ENCODE results near the gene MYO9A.

Gene MYO9A

GRCh38 chr15:71937650-71938311 is 180.2 kb downstream of the MYO9A start:
- Mint-ChIP-seq H3K27ac (no peak overlapping the region), H3K4me1 (peaks cover 6% of the 10 kb centered on the region), H3K9me3 (peaks cover 5% of the 10 kb centered on the region), H3K27me3 (no peaks in the 10 kb centered on the region), H3K4me3 (no peak overlapping the region), H3K36me3 (peaks cover 50% of the 10 kb centered on the region)
- no peak for ATAC-seq

- Mint-ChIP-seq H3K27me3 (no peaks in the 10 kb centered on the region), H3K36me3 (peaks cover 74% of the 10 kb centered on the region), H3K27ac (no peak overlapping the region), H3K9me3 (peaks cover 16% of the 10 kb centered on the region), H3K4me1 (peaks cover 6% of the 10 kb centered on the region), H3K4me3 (no peak overlapping the region)
- ATAC-seq, result no peak
Measured at GRCh38 chr15:71934446-71934845, 183.5 kb downstream of the MYO9A start.

DNA sequence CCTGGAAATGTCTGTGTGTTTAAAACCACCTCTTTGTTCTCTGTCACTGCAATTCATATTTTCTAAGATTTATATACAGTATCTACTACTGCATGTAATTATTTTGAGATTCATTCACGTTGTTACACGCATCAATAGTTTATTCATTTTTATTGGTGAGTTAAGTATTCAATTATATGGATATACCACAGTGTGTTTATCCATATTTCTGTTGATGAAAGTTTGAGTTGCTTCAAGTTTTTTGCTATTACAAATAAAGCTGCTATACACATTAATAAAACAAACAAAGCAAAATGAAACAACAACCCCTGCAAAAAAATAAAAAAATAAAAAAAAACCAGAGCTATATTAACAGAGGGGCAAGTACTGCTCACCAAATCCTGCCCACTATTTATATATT is 185.3 kb downstream of the MYO9A start:
- peaks cover 71% of the 10 kb centered on the region for H3K36me3 Mint-ChIP-seq
- peaks cover 16% of the 10 kb centered on the region for H3K9me3 Mint-ChIP-seq
- no peak overlapping the region for H3K4me3 Mint-ChIP-seq
- H3K27ac Mint-ChIP-seq, result no peak overlapping the region
- no peaks in the 10 kb centered on the region for H3K27me3 Mint-ChIP-seq
- ATAC-seq, result no peak
- peaks cover 6% of the 10 kb centered on the region for H3K4me1 Mint-ChIP-seq

GRCh38 chr15:71931261-71931660 is 186.7 kb downstream of the MYO9A start:
- Mint-ChIP-seq H3K4me3 (no peak overlapping the region), H3K27ac (no peak overlapping the region), H3K27me3 (no peaks in the 10 kb centered on the region), H3K9me3 (peaks cover 14% of the 10 kb centered on the region), H3K36me3 (peaks cover 58% of the 10 kb centered on the region), H3K4me1 (no peaks in the 10 kb centered on the region)
- no peak for ATAC-seq

DNA sequence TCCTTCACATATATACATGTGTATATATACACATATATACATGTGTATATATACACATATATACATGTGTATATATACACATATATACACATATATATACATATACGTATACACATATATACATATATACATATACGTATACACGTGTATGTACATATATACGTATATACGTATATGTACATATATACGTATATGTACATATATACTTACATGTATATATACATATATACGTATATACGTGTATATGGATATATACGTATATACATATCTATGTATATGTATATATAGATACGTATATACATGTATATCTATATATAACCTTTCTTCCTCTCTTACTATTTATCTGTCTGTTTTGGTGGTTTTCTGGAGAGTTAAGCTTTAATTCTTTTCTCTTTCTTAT is 192.8 kb downstream of the MYO9A start:
- no peak for ATAC-seq
- Mint-ChIP-seq H3K27me3 (no peaks in the 10 kb centered on the region), H3K4me1 (no peaks in the 10 kb centered on the region), H3K36me3 (peaks cover 13% of the 10 kb centered on the region), H3K4me3 (no peak overlapping the region), H3K9me3 (peaks cover 3% of the 10 kb centered on the region), H3K27ac (no peak overlapping the region)

DNA sequence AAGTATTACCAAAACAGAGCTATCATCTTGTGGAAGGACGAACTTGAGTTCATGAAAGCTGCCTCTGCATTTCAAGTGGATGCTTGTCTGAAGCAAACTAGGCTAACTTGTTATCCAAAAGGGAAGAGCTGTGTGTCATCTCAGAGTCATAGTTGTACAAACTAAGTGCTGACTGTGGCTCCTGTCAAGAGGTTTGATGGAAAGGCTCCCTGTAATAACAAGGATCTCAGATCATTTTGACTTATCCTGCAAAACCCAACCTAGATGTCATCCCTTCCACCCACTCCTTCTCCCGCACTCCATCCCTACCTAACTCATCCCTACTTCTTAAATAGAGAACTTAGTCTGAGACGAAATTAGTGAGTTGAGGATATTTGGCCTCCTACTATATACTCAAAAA is 196.8 kb downstream of the MYO9A start:
- H3K4me1 Mint-ChIP-seq, result no peaks in the 10 kb centered on the region
- H3K4me3 Mint-ChIP-seq, result no peak overlapping the region

GRCh38 chr15:71920573-71920972 is 197.4 kb downstream of the MYO9A start:
- Mint-ChIP-seq H3K4me1 (no peaks in the 10 kb centered on the region), H3K27me3 (no peaks in the 10 kb centered on the region), H3K27ac (no peak overlapping the region), H3K36me3 (peaks cover 23% of the 10 kb centered on the region), H3K4me3 (no peak overlapping the region), H3K9me3 (no peaks in the 10 kb centered on the region)
- no peak for ATAC-seq

More for the DNA sequence above, 196.8 kb downstream of the MYO9A start:
- no peak overlapping the region for H3K27ac Mint-ChIP-seq
- H3K27me3 Mint-ChIP-seq, result no peaks in the 10 kb centered on the region
- no peak for ATAC-seq
- H3K36me3 Mint-ChIP-seq, result peaks cover 19% of the 10 kb centered on the region
- no peaks in the 10 kb centered on the region for H3K9me3 Mint-ChIP-seq

DNA sequence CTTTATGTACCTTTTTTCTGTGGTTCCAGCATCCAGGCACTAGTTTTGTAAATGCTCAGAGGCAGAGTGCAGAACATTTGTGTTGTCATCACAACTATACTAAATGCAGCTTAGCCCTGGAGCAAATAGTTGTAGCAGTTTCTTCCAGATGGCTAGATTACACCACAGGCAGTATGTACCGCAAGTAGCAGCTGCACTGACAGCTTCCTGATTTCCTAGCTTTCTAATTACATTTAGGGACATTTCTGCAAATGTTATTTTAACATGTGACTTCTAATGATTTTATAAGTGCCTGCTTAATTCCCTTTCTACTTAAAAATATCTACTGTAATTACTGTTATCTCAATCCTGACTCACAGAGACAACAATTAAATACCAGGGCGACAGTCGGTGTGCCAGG is 201.1 kb downstream of the MYO9A start:
- Mint-ChIP-seq H3K9me3 (peaks cover 8% of the 10 kb centered on the region), H3K27ac (no peak overlapping the region), H3K4me3 (no peak overlapping the region), H3K36me3 (peaks cover 49% of the 10 kb centered on the region), H3K4me1 (peaks cover 5% of the 10 kb centered on the region), H3K27me3 (no peaks in the 10 kb centered on the region)
- no peak for ATAC-seq

DNA sequence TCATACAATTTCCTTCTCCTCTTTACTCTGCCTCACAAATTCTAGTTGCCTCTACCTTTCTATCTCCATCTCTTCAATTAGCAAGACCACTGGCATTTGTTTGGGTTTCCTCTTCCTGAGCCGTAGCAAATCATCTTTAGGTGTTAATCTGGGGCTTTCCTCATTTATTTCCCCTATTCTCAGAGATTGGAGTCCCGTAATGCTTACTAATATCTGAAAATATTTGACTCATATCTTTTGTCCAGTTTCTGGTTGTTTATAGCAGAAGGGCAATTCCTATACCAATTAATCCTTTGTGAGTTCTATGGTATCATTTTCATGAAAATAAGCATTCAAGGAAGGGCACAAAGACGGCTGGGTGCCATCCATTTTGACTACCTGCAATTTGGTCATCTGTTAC is 203.9 kb downstream of the MYO9A start:
- Mint-ChIP-seq H3K4me1 (peaks cover 5% of the 10 kb centered on the region), H3K27me3 (no peaks in the 10 kb centered on the region), H3K36me3 (peaks cover 51% of the 10 kb centered on the region), H3K27ac (peak overlapping the region; percentile 18), H3K4me3 (no peak overlapping the region), H3K9me3 (peaks cover 8% of the 10 kb centered on the region)
- ATAC-seq, result no peak

GRCh38 chr15:71899674-71900073 is 218.3 kb downstream of the MYO9A start:
- no peak for ATAC-seq
- Mint-ChIP-seq H3K27me3 (no peaks in the 10 kb centered on the region), H3K4me1 (no peaks in the 10 kb centered on the region), H3K27ac (no peak overlapping the region), H3K4me3 (no peak overlapping the region), H3K9me3 (no peaks in the 10 kb centered on the region), H3K36me3 (peaks cover 62% of the 10 kb centered on the region)

GRCh38 chr15:71893691-71894090 is 224.3 kb downstream of the MYO9A start:
- no peak overlapping the region for H3K4me3 Mint-ChIP-seq
- peaks cover 13% of the 10 kb centered on the region for H3K4me1 Mint-ChIP-seq
- H3K27me3 Mint-ChIP-seq, result no peaks in the 10 kb centered on the region
- H3K9me3 Mint-ChIP-seq, result no peaks in the 10 kb centered on the region
- peaks cover 50% of the 10 kb centered on the region for H3K36me3 Mint-ChIP-seq
- no peak for ATAC-seq
- no peak overlapping the region for H3K27ac Mint-ChIP-seq

DNA sequence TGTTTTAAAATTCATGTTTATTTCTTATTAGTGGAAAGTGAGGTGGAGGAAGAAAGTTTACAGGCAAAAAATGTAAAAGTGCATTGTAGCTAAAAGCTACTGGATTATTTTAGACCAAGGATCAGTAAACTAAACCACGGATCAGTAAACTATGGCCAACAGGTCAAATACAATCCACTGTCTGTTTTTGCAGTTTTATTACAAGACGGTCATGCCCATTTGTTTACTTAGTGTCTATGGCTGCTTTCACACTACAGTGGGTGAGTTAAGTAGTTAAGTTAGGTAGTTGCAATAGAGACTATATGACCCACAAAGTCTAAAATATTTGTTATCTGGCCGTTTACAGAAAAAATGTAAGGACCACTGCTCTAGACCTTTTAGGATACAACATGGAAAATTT is 225.6 kb downstream of the MYO9A start:
- no peaks in the 10 kb centered on the region for H3K9me3 Mint-ChIP-seq
- peaks cover 15% of the 10 kb centered on the region for H3K4me1 Mint-ChIP-seq
- no peak for ATAC-seq
- peaks cover 46% of the 10 kb centered on the region for H3K36me3 Mint-ChIP-seq
- H3K4me3 Mint-ChIP-seq, result no peak overlapping the region
- no peaks in the 10 kb centered on the region for H3K27me3 Mint-ChIP-seq
- H3K27ac Mint-ChIP-seq, result no peak overlapping the region

- Mint-ChIP-seq H3K9me3 (no peaks in the 10 kb centered on the region), H3K27me3 (no peaks in the 10 kb centered on the region), H3K36me3 (peaks cover 47% of the 10 kb centered on the region), H3K4me3 (no peak overlapping the region), H3K27ac (no peak overlapping the region), H3K4me1 (peaks cover 15% of the 10 kb centered on the region)
- ATAC-seq, result no peak
Measured at GRCh38 chr15:71891026-71891425, 226.9 kb downstream of the MYO9A start.

- Mint-ChIP-seq H3K9me3 (no peaks in the 10 kb centered on the region), H3K36me3 (peaks cover 52% of the 10 kb centered on the region), H3K4me3 (no peak overlapping the region), H3K4me1 (peaks cover 15% of the 10 kb centered on the region), H3K27ac (no peak overlapping the region), H3K27me3 (no peaks in the 10 kb centered on the region)
- no peak for ATAC-seq
Measured at GRCh38 chr15:71889947-71890346, 228.0 kb downstream of the MYO9A start.

- Mint-ChIP-seq H3K27me3 (no peaks in the 10 kb centered on the region), H3K27ac (no peak overlapping the region), H3K9me3 (no peaks in the 10 kb centered on the region), H3K36me3 (peaks cover 52% of the 10 kb centered on the region), H3K4me3 (no peak overlapping the region), H3K4me1 (peaks cover 15% of the 10 kb centered on the region)
- no peak for ATAC-seq
Measured at GRCh38 chr15:71889385-71889784, 228.6 kb downstream of the MYO9A start.

- no peak overlapping the region for H3K27ac Mint-ChIP-seq
- peaks cover 15% of the 10 kb centered on the region for H3K4me1 Mint-ChIP-seq
- H3K36me3 Mint-ChIP-seq, result peaks cover 57% of the 10 kb centered on the region
- ATAC-seq, result peak; percentile 77
- no peaks in the 10 kb centered on the region for H3K27me3 Mint-ChIP-seq
- no peak overlapping the region for H3K4me3 Mint-ChIP-seq
- H3K9me3 Mint-ChIP-seq, result no peaks in the 10 kb centered on the region
Measured at GRCh38 chr15:71888797-71889196, 229.2 kb downstream of the MYO9A start.
